Adrenal gland (tissue), 12 donors: ENCODE data around the gene CYREN. TPM values are rescaled to one million over a fixed set of nuclear protein-coding genes. Genes with fewer than 3 reads are reported as not detected.
"Not testable (repeated sequence)": the region's sequence is repeated elsewhere in the genome, so short reads cannot be mapped to it uniquely, and the experiment has no call there.

Source experiments
- DNase-seq, 7 donors: peaks; one replicate each; pipeline ENCODE4 v3.0.0-alpha.2; 2019 to 2020
- H3K27ac ChIP-seq, 5 donors: fragments of 200-600 bp; sonication (generic) in 4 of 5; 1 replicate in 3 of 5; 2 replicates in 2 of 5; pipeline versions ENCODE4 v1.5.1 to v1.8.0; 2016 to 2020; ENCODE audit warnings: mild to moderate bottlenecking in 1 of 5
- H3K27me3 ChIP-seq: fragments of 200-600 bp; 2 replicates; pipeline ENCODE4 v1.8.0; 2021
- H3K36me3 ChIP-seq, 2 donors: fragments of 200-600 bp; replicated peaks in 1 of 2; 1 replicate in 1 of 2; 2 replicates in 1 of 2; pipeline versions ENCODE4 v1.5.1 to v1.8.0; 2018 to 2022
- H3K4me1 ChIP-seq, 2 donors: fragments of 200-600 bp; replicated peaks in 1 of 2; 1 replicate in 1 of 2; 2 replicates in 1 of 2; pipeline versions ENCODE4 v1.5.1 to v1.8.0; 2018 to 2021
- H3K4me3 ChIP-seq, 4 donors: fragments of 200-600 bp; sonication (generic) in 3 of 4; one replicate each; pipeline ENCODE4 v1.5.1; 2016 to 2018
- H3K9me3 ChIP-seq, 3 donors: fragments of 200-600 bp; sonication (generic) in 1 of 3; replicated peaks in 1 of 3; 1 replicate in 2 of 3; 2 replicates in 1 of 3; pipeline versions ENCODE4 v1.5.1 to v1.8.0; 2016 to 2021
- CTCF ChIP-seq, 6 experiments: fragments of 450-650 bp in 4 of 6; fragments of 200-600 bp in 2 of 6; sonication (generic) in 1 of 6; IDR thresholded peaks; 1 replicate in 5 of 6; 2 replicates in 1 of 6; pipeline versions ENCODE4 v1.5.1 to v1.8.0; 2016 to 2021; ENCODE audit warnings: antibody characterized with exemption in 6 of 6, mild to moderate bottlenecking in 2 of 6, moderate library complexity in 1 of 6
- POLR2A ChIP-seq, 2 donors: fragments of 450-650 bp; IDR thresholded peaks; one replicate each; pipeline ENCODE4 v1.6.1; 2017; ENCODE audit warnings: antibody characterized with exemption in 2 of 2, mild to moderate bottlenecking in 2 of 2, moderate library complexity in 1 of 2
- WGBS, 4 donors: extraction: QIAGEN DNeasy Blood & Tissue Kit in 2 of 4; methylation state at CpG; one replicate each; pipeline versions ENCODE4 v1.1.5 to v1.1.7; 2013 to 2017; 5-methylcytosine and 5-hydroxymethylcytosine counted together
- intact Hi-C, 2 donors: fragments of 100-400 bp; cut with DNase I; formaldehyde crosslinking; loops; one replicate each; pipeline versions ENCODE4 v1.14.1 to v1.15.0; 2022 to 2023
- polyA plus RNA-seq, 3 donors: library from polyadenylated mRNA; stranded (reverse); fragments of 200-250 nt in 2 of 3; fragments of 350-450 nt in 1 of 3; fragmentation: Illumina TruSeq in 1 of 3; extraction: RNeasy Lipid Tissue Mini Kit (QIAGEN cat#74804) in 1 of 3; gene quantifications; one replicate each; pipeline ENCODE4 v1.2.3, GENCODE V29; 2013 to 2014
- total RNA-seq, 9 donors: library from RNA; depleted of rRNA in 4 of 9; stranded (reverse); fragments of >200 nt in 4 of 9; fragments of 120-200 nt in 1 of 9; fragmentation: NEBNext Ultra II Directional in 1 of 9; extraction: Animal tissue kit (Norgen Biotek cat#: 25700) in 1 of 9; gene quantifications; one replicate each; pipeline versions ENCODE4 v1.1.0 to v1.2.4, GENCODE V29; 2013 to 2023
- donor health status: healthy with polysubstance abuse.
- donor health status: Bipolar disorder and iron deficiency.
- donor health status: DM: yes; HTN: yes; CAD: no.
- donor health status: DM: no; HTN: no; CAD: no.
- donor health status: DM: no; HTN: no; CAD: no.
- donor health status: DM: yes; HTN: yes; CAD: no.

CYREN gene
- total and polyA plus RNA-seq, 12 donors: 33.1 to 66.2 (median 48.5) TPM

- intact Hi-C loops: loop anchor here in 1 of 2 donors (10.0 kb wide), 1 partner anchor 476 kb away; no protein-coding TSS in a partner anchor
- Histone ChIP-seq H3K4me3 (peak overlapping the region in 2 of 4 donors; percentile 77 to 78), H3K36me3 (peaks cover 0 to 24% of the 10 kb centered on the region in 2 donors), H3K27ac (peak overlapping the region; percentile 77 to 97 (median 91)), H3K4me1 (peaks cover 0 to 29% of the 10 kb centered on the region in 2 donors)
- TF ChIP-seq CTCF (IDR thresholded peaks at IDR 0.05): peak in 2 of 6 experiments; percentile 2 to 28
- not testable (repeated sequence) for H3K9me3 ChIP-seq, DNase-seq, H3K27me3 ChIP-seq
- 25 to 27% (median 26%) methylated on average over 12 of the region's 12 CpGs for WGBS, 4 donors
Observed at GRCh38 chr7:135170998-135171481, 533 bp upstream of the CYREN start.

GRCh38 chr7:135169964-135170273, 588 bp downstream of the CYREN start:
- WGBS, 4 donors: 0 to 2% (median 1%) methylated on average over 9 to 17 of the region's 17 CpGs
- H3K27ac ChIP-seq: peak overlapping the region; percentile 60 to 97 (median 91)
- H3K4me3 ChIP-seq: peak overlapping the region; percentile 5 to 78 (median 56)
- no peak for TF ChIP-seq POLR2A (IDR thresholded peaks at IDR 0.05)
- H3K9me3 ChIP-seq: no peaks in the 10 kb centered on the region
- peaks cover 0 to 36% of the 10 kb centered on the region in 2 donors for H3K36me3 ChIP-seq
- peaks cover 5 to 35% of the 10 kb centered on the region in 2 donors for H3K4me1 ChIP-seq
- no peaks in the 10 kb centered on the region for H3K27me3 ChIP-seq
- intact Hi-C loops: loop anchor here (10.0 kb wide), 3 partner anchors 175 to 475 kb away; partner anchors contain the start of gene AGBL3 (in 1 of the 2)
- DNase-seq: no peak

- 49 to 57% (median 54%) methylated on average over 10 to 11 of the region's 11 CpGs for WGBS, 4 donors
- TF ChIP-seq CTCF (IDR thresholded peaks at IDR 0.05) (peak in 5 of 6 experiments; percentile 5 to 27 (median 16)), POLR2A (IDR thresholded peaks at IDR 0.05) (no peak)
- Histone ChIP-seq H3K4me3 (peak overlapping the region in 3 of 4 donors; percentile 5 to 78 (median 77)), H3K27me3 (no peaks in the 10 kb centered on the region), H3K27ac (peak overlapping the region; percentile 60 to 97 (median 91)), H3K36me3 (peaks cover 0 to 38% of the 10 kb centered on the region in 2 donors), H3K9me3 (no peaks in the 10 kb centered on the region), H3K4me1 (peaks cover 6 to 39% of the 10 kb centered on the region in 2 donors)
- peak in 4 of 7 donors; percentile 39 to 62 (median 52) for DNase-seq
- intact Hi-C loops: loop anchor here (10.0 kb wide), 3 partner anchors 175 to 475 kb away; partner anchors contain the start of gene AGBL3 (in 1 of the 2)
Observed at GRCh38 chr7:135169141-135169963, 1.2 kb downstream of the CYREN start.

GRCh38 chr7:135168489-135169140, 1.9 kb downstream of the CYREN start:
- no peak for TF ChIP-seq CTCF (IDR thresholded peaks at IDR 0.05)
- no peak for TF ChIP-seq POLR2A (IDR thresholded peaks at IDR 0.05)
- 89 to 92% (median 91%) methylated on average over 11 to 13 of the region's 13 CpGs for WGBS, 4 donors

More at GRCh38 chr7:135168489-135169140, 1.9 kb downstream of the CYREN start:
- Histone ChIP-seq H3K27me3 (no peaks in the 10 kb centered on the region), H3K9me3 (no peaks in the 10 kb centered on the region), H3K4me3 (no peak overlapping the region), H3K4me1 (peaks cover 6 to 39% of the 10 kb centered on the region in 2 donors), H3K36me3 (peaks cover 0 to 38% of the 10 kb centered on the region in 2 donors), H3K27ac (peak overlapping the region in 3 of 5 donors; percentile 14 to 97 (median 91))
- DNase-seq: no peak
- intact Hi-C loops: loop anchor here (10.0 kb wide), 3 partner anchors 174 to 474 kb away; partner anchors contain the start of gene AGBL3 (in 1 of the 2)
